OCI-LY3 (cell line): ENCODE data around the gene ABCF2.

Experiments used
- H2AFZ ChIP-seq: fragments of 200-600, 300-600 bp; shearing (Covaris generic); 2 replicates; pipeline ENCODE4 v1.6.0; 2014; ENCODE audit warnings: antibody characterized with exemption, low read depth, low read length
- H3K27ac ChIP-seq: fragments of 200-600, 300-600 bp; sonication (generic); 2 replicates; pipeline ENCODE4 v1.5.1; 2014; ENCODE audit warnings: mild to moderate bottlenecking, low read length, moderate library complexity, mixed read lengths
- H3K27me3 ChIP-seq: fragments of 200-600, 300-600 bp; sonication (generic); 2 replicates; pipeline ENCODE4 v1.6.1; 2014; ENCODE audit warnings: low read depth, low read length, mixed read lengths
- H3K36me3 ChIP-seq: fragments of 200-600, 300-600 bp; sonication (generic); replicated peaks from 2 replicates; pipeline ENCODE3; 2014; ENCODE audit warnings: low read depth, low read length, mixed read lengths
- H3K4me1 ChIP-seq: fragments of 300-600, 200-600 bp; sonication (generic); 2 replicates; pipeline ENCODE4 v1.6.1; 2014; ENCODE audit warnings: low read length, mixed read lengths
- H3K4me2 ChIP-seq: fragments of 200-600, 300-600 bp; sonication (generic); 2 replicates; pipeline ENCODE4 v1.6.1; 2014; ENCODE audit warnings: low read length, mixed read lengths
- H3K4me3 ChIP-seq: fragments of 300-600, 200-600 bp; sonication (generic); 2 replicates; pipeline ENCODE4 v1.5.1; 2014; ENCODE audit warnings: antibody characterized with exemption, mild to moderate bottlenecking, low read length, moderate library complexity
- H3K79me2 ChIP-seq: fragments of 300-600, 200-600 bp; shearing (Covaris generic); 2 replicates; pipeline ENCODE4 v1.6.1; 2014; ENCODE audit warnings: mild to moderate bottlenecking, low read length, mixed read lengths
- H3K9ac ChIP-seq: fragments of 300-600, 200-600 bp; shearing (Covaris generic); 2 replicates; pipeline ENCODE4 v1.6.0; 2014; ENCODE audit warnings: mild to moderate bottlenecking, low read length, moderate library complexity
- H3K9me3 ChIP-seq: fragments of 200-600, 300-600 bp; shearing (Covaris generic); 2 replicates; pipeline ENCODE4 v1.6.1; 2014; ENCODE audit warnings: low read length, mixed read lengths; ENCODE audit not compliant: insufficient read depth
- H4K20me1 ChIP-seq: fragments of 200-600, 300-600 bp; sonication (generic); 2 replicates; pipeline ENCODE4 v1.6.1; 2016; ENCODE audit warnings: low read length, mixed read lengths; ENCODE audit not compliant: insufficient read depth
- CTCF ChIP-seq: fragments of 200-600, 300-600 bp; sonication (generic); IDR thresholded peaks from 2 replicates; pipeline ENCODE4 v1.5.1; 2014; ENCODE audit warnings: antibody characterized with exemption, low read length, low read depth
- EZH2phosphoT487 ChIP-seq: fragments of 200-600 bp; shearing (Covaris generic); IDR thresholded peaks from 2 replicates; pipeline ENCODE4 v1.6.1; 2018; ENCODE audit warnings: antibody characterized with exemption, mixed run types, low read depth

The ABCF2 gene

GRCh38 chr7:151215396-151215795 is 11.6 kb downstream of the ABCF2 start:
- Histone ChIP-seq H3K9ac (no peak overlapping the region), H3K4me3 (no peak overlapping the region), H2AFZ (no peak overlapping the region), H3K27ac (no peak overlapping the region), H3K4me2 (no peak overlapping the region), H3K79me2 (no peaks in the 10 kb centered on the region), H3K27me3 (no peaks in the 10 kb centered on the region), H3K36me3 (peaks cover 58% of the 10 kb centered on the region), H3K4me1 (no peaks in the 10 kb centered on the region), H3K9me3 (no peaks in the 10 kb centered on the region), H4K20me1 (no peaks in the 10 kb centered on the region; the same call in 1 of the 2 replicates)
- TF ChIP-seq CTCF = no peak
- no peak for TF ChIP-seq EZH2phosphoT487

- H3K9ac ChIP-seq = no peak overlapping the region
- no peak overlapping the region for H3K4me3 ChIP-seq
- H3K27me3 ChIP-seq = no peaks in the 10 kb centered on the region
- H4K20me1 ChIP-seq = no peaks in the 10 kb centered on the region; the same call in 1 of the 2 replicates
- H3K9me3 ChIP-seq = no peaks in the 10 kb centered on the region
- TF ChIP-seq CTCF = no peak
- TF ChIP-seq EZH2phosphoT487 = no peak
- H3K36me3 ChIP-seq = peaks cover 53% of the 10 kb centered on the region
- no peak overlapping the region for H3K27ac ChIP-seq
- no peaks in the 10 kb centered on the region for H3K4me1 ChIP-seq
- H3K4me2 ChIP-seq = no peak overlapping the region
- H3K79me2 ChIP-seq = no peaks in the 10 kb centered on the region
- no peak overlapping the region for H2AFZ ChIP-seq
Measured at GRCh38 chr7:151213826-151214225, 13.2 kb downstream of the ABCF2 start.

- H3K4me3 ChIP-seq = no peak overlapping the region
- H3K4me1 ChIP-seq = no peaks in the 10 kb centered on the region
- H4K20me1 ChIP-seq = no peaks in the 10 kb centered on the region; the same call in 1 of the 2 replicates
- H3K9me3 ChIP-seq = no peaks in the 10 kb centered on the region
- peaks cover 43% of the 10 kb centered on the region for H3K36me3 ChIP-seq
- no peaks in the 10 kb centered on the region for H3K27me3 ChIP-seq
- no peak overlapping the region for H3K4me2 ChIP-seq
- H3K27ac ChIP-seq = no peak overlapping the region
- TF ChIP-seq CTCF (no peak), EZH2phosphoT487 (no peak)
- no peaks in the 10 kb centered on the region for H3K79me2 ChIP-seq
- no peak overlapping the region for H2AFZ ChIP-seq
- no peak overlapping the region for H3K9ac ChIP-seq
Measured at GRCh38 chr7:151212626-151213025, 14.4 kb downstream of the ABCF2 start.

- H3K79me2 ChIP-seq = no peaks in the 10 kb centered on the region
- H4K20me1 ChIP-seq = no peaks in the 10 kb centered on the region; the same call in 1 of the 2 replicates
- H3K27me3 ChIP-seq = no peaks in the 10 kb centered on the region; the same call in 1 of the 2 replicates
- no peak overlapping the region for H3K4me3 ChIP-seq
- H3K27ac ChIP-seq = no peak overlapping the region
- H3K36me3 ChIP-seq = peaks cover 37% of the 10 kb centered on the region
- no peaks in the 10 kb centered on the region for H3K9me3 ChIP-seq
- no peak overlapping the region for H2AFZ ChIP-seq
- H3K9ac ChIP-seq = no peak overlapping the region
- no peak overlapping the region for H3K4me2 ChIP-seq
- no peaks in the 10 kb centered on the region for H3K4me1 ChIP-seq
- TF ChIP-seq EZH2phosphoT487 (no peak), CTCF (no peak)
Measured at GRCh38 chr7:151211155-151211772, 15.7 kb downstream of the ABCF2 start.
